CD1c-positive myeloid dendritic cell (primary cell): ENCODE results near the gene PGLYRP3.

Experiments
- DNase-seq: peaks from one replicate; pipeline ENCODE4 v3.0.0-alpha.2; 2016; ENCODE audit errors: extremely low spot score

Gene PGLYRP3

DNA sequence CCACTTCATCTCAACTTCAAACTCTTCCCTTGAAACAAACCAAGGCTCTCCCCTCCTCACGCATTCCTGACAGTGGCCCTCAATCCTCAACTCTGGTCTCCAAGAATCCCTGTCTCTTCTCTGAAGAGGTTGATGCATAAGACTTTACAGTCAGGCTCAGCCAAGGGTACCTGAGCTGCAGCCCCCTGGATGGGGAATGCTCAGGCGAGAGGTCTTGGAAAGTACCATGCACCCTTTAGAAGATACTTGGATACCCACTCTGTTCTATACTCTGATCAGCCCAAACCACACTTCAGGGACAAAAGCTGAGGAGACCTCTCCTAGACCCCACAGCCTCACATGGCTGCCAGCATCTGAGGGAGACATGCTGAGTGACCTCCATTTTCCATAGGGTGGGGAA, 536 bp upstream of the PGLYRP3 start:
- no peak for DNase-seq

- peak; percentile 23 for DNase-seq
Measured at GRCh38 chr1:153310526-153310925, 2.2 kb downstream of the PGLYRP3 start.

DNA sequence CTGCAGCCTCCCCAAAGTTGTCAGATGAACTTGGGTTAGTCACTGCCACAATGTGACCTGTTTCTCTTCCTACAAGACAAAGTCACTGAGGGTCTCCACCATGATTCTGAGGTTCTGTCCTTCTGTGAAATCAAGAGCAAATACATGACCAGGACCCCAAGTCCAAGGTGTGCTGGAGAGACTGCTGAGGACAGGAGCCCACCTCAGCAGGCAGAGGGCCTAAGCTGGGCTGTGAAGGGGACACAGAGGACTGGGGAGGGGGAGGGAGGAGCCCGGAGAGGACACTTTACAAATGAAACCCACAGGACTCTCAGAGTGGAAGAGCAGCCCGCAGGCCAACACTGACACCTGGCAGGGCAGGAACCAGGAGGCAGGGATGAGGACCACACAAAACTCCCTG, 3.3 kb downstream of the PGLYRP3 start:
- no peak for DNase-seq

DNA sequence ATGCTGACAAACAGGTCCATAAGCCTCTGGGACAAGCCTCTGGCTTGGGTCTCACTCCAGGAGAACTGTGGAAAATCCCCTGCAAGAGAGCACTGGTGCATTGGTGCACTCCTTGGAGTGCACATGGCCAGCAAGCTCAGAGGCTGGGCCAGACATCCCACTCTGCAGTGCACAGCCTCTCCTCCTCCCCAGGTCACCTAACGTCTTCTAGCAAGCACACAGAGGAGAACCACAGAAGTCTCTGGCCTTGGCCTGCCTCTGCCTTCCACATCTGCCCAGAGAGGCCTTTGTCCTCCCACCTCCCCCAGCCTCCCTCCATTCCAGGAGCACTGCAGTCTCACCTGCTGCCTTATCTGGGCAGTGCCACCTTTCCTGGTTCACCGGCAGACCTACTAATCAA, 4.2 kb downstream of the PGLYRP3 start:
- DNase-seq, result no peak

GRCh38 chr1:153307221-153307600, 5.5 kb downstream of the PGLYRP3 start:
- DNase-seq, result no peak

GRCh38 chr1:153306303-153307220, 6.2 kb downstream of the PGLYRP3 start:
- DNase-seq, result peak; percentile 57

DNA sequence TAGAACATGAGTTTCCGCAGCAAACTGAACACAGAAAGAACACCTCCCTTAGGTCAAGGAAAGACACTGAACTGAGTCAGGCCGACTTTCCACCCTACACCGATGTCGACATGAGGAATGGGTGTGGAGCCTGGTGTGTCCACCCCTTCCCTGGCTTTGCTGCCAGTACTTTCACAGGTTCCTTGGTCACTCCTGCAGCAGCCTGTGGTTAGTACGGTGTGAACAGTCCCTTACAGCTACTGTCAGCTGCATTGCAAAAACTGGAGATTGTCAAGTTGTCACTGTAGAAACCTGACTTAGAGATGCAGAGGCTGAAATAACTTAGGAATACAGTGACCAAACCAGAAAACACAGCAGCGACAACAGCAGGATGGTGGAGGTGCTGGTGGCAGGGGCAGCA, 7.1 kb downstream of the PGLYRP3 start:
- DNase-seq, result no peak

GRCh38 chr1:153302308-153302707, 10.4 kb downstream of the PGLYRP3 start:
- no peak for DNase-seq

GRCh38 chr1:153293851-153294250, 18.9 kb downstream of the PGLYRP3 start:
- no peak for DNase-seq

GRCh38 chr1:153293480-153293775, 19.3 kb downstream of the PGLYRP3 start:
- DNase-seq, result no peak

DNA sequence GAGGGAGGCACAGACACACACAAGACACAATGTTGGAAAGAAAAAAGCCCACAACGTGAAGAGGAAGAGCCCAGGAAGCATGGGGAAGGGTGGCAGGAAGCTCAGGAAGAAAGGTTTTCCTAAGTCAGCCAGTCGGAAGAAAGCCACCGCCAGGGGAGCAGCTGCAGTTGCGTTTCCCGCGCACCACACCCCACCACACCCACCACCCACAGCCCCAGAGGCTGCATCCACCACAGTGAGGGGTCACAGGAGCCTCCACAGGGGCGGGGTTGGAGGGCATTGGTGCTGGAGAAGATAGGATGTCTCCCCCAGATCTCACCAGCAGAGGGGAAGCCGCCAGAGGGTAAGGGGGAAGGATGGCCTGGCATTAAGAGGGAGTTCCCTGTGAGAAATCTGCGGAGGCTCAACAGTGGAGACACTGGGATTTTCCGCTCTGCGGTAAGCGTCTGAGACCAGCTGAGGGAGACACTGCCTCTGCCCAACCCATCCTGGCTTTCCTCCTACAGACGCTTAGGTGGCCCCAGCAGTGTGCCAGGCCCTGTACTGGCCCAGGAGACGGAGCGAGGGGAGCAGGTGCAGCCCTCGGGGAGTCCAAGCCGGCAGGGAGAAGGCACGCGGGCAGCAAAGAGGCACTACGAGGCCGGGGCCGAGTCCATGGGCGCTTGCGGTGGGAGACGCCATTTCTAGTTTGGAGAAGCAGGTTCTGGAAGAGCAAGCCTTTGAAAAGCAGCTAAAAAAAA, 19.8 kb downstream of the PGLYRP3 start:
- DNase-seq, result no peak

DNA sequence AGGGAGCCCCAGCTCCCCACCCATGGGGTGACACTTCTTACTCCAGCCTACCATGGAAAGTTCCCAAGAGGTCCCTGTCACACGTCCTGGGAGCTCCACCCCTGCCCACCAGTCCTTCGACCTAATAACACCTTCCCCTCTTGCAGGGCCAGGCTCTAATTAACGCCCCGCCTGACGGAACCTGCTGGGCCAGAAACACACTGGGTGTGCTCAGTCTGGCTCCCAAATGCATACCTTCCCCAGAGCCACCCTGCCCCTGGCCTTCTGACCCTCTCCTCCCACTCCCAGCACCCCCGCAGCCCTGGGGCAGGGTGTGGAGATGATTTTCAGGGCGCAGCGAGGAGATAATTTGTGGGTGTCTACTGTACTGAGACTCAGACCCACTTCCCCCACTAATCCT, 20.6 kb downstream of the PGLYRP3 start:
- DNase-seq, result no peak

DNA sequence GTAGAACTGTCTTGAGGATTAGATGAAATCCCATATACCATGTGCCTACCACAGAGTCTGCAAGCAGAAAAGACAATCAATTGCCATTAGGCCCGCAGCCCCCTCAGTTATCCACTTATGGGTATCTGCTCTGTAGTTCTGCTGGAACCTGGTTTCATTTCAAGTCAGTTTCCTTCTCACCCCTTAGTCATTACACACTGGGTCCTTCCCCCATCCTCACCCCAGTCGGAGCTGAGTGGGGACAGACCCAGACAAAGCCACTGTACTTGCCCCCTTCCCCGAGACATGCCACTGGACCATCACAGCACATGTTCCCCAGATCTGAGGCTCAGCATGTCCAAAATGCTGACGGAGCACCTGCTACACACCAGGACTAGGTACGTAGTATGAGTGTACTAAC, 21.2 kb downstream of the PGLYRP3 start:
- no peak for DNase-seq

- peak; percentile 36 for DNase-seq
Measured at GRCh38 chr1:153288634-153289275, 24.0 kb downstream of the PGLYRP3 start.

- peak; percentile 35 for DNase-seq
Measured at GRCh38 chr1:153277852-153278251, 34.9 kb downstream of the PGLYRP3 start.

DNA sequence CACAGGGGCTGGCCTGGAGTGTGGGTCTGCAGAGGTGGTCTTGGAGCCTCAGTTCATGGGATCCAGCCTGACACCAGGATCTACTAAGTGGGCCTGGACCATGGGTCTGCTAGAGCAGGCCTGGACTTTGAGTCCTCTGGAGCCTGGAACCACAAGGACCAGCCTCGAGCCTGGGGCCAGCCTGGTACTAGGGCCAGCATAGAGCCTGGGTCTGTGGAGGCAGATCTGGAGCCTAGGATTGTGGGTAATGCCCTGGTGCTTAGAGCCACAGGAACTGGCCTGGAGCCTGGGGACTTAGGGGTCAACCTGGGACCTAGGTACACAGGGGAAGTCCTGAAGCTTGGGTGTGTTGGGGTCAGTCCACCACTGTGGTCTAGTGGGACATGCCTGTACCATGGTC, 40.6 kb downstream of the PGLYRP3 start:
- no peak for DNase-seq

DNA sequence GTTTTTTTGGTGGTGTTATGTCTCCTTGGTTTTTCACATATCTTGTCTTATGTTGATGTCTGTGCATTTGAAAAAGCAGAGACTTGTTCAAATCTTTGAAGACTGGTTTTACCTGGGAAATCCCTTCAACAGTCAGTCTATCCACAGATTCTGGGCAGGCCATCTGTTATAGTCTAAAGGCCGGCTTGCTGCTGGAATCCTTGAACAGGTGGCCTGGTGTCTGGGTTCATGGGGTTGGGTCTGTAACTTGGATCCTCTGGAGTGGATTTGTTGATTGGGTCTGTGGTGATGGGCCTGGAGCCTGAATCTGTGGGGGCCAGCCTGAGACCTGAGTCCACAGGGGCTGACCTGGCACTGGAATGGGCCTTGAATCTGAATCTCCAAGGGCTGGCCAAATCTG, 41.0 kb downstream of the PGLYRP3 start:
- no peak for DNase-seq

- no peak for DNase-seq
Measured at GRCh38 chr1:153265457-153265856, 47.3 kb downstream of the PGLYRP3 start.

DNA sequence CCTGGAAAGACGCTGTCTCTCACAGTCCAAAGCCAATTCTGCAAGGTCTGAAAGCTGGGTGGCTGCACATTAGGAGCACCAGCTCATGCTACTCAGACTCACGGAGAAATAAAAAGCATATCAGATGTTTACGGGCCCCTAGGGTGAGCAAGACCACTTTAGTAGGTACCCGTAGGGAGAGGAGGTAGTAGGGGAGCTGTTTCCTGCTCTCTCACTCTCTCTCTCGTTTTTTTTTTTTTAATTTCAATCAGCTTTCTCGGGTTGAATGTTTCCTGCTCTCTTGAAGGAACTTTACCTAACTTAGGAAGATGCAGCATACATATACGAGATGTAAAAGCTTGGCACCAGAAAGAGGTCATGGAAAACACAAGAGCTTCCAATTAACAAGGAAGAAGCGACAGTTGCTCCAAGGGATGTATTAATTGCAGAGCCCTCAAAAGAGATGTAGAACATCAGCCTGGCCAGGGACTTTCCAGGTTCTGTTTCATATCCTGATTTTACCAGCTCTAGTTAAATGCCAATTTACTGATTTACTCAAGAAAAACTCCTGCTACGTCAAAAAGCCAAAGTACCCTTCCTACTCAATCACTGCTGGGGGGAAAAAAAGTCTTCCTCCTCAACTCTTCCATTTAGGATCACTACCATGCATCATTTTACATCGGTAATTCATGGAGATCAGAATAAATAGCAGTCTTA, 50.1 kb downstream of the PGLYRP3 start:
- peak; percentile 64 for DNase-seq

DNA sequence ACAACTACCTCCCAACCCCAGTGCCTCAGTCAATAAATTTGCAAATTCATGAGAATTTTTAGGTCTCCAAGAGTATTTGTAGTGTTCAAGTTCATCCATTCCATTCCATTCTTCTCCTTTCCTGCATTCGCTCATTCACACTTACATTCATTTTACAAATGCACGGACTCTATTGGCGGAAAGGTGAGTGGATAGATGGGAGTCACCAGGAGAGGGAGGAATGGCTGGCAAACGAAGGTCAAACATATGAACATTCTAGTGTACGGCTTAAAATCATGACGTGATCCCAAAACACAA, 50.7 kb downstream of the PGLYRP3 start:
- DNase-seq, result no peak

DNA sequence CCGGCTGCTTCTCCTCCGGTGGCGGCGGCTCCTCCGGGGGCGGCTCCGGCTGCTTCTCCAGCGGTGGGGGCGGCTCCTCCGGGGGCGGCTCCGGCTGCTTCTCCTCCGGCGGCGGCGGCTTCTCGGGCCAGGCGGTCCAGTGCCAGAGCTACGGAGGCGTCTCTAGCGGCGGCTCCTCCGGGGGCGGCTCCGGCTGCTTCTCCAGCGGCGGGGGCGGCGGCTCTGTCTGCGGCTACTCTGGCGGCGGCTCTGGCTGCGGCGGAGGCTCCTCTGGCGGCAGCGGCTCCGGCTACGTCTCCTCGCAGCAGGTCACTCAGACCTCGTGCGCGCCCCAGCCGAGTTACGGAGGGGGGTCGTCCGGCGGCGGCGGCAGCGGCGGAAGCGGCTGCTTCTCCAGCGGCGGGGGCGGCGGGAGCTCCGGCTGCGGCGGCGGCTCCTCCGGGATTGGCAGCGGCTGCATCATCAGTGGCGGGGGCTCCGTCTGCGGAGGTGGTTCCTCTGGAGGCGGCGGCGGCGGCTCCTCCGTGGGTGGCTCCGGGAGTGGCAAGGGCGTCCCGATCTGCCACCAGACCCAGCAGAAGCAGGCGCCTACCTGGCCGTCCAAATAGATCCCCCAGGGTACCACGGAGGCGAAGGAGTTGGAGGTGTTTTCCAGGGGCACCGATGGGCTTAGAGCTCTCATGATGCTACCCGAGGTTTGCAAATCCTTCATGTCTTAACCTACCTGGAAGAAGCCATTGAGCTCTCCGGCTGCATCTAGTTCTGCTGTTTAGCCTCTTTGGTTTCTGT, 51.3 kb downstream of the PGLYRP3 start:
- peak; percentile 45 for DNase-seq
